D721Med (cell line): Measurements from ENCODE around the gene HIVEP1.

ENCODE experiments used
- DNase-seq: peaks from one replicate; pipeline ENCODE4 v3.0.0; 2011; ENCODE audit warnings: low spot score; ENCODE audit not compliant: insufficient read length
- FAIRE-seq: peaks from 2 replicates; lab custom pipeline; 2011; peaks lifted over from hg19 to GRCh38; lab: Jason Lieb, UNC
- TF ChIP-seq, protein P1 (sequence below): IDR thresholded peaks from 2 replicates; pipeline ENCODE4 v1.5.1; 2012; ENCODE audit warnings: mild to moderate bottlenecking, control low read depth; ENCODE audit not compliant: insufficient read depth; ENCODE audit errors: missing control alignments

The HIVEP1 gene

DNA sequence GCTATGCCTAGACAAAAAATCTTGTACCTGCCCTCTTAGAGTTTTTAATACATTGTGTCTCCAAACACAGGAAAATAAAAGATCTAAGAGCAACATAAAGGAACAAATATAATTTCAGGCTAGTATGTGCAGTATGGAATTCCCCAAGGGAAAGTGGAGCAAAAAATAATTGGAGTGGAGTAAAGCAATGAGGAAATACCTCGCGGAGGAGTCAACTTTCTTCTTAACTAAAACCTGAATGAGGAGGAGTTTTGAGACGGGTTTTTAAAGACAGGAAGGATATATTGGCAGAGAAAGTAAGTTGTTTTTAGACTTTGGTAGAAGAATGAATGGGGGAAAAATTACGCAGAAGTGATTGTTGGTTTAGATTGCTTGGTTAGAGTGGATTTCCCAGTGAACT is 14.0 kb downstream of the HIVEP1 start:
- FAIRE-seq: no peak
- TF ChIP-seq, protein P1, sequence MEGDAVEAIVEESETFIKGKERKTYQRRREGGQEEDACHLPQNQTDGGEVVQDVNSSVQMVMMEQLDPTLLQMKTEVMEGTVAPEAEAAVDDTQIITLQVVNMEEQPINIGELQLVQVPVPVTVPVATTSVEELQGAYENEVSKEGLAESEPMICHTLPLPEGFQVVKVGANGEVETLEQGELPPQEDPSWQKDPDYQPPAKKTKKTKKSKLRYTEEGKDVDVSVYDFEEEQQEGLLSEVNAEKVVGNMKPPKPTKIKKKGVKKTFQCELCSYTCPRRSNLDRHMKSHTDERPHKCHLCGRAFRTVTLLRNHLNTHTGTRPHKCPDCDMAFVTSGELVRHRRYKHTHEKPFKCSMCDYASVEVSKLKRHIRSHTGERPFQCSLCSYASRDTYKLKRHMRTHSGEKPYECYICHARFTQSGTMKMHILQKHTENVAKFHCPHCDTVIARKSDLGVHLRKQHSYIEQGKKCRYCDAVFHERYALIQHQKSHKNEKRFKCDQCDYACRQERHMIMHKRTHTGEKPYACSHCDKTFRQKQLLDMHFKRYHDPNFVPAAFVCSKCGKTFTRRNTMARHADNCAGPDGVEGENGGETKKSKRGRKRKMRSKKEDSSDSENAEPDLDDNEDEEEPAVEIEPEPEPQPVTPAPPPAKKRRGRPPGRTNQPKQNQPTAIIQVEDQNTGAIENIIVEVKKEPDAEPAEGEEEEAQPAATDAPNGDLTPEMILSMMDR: no peak
- no peak for DNase-seq

DNA sequence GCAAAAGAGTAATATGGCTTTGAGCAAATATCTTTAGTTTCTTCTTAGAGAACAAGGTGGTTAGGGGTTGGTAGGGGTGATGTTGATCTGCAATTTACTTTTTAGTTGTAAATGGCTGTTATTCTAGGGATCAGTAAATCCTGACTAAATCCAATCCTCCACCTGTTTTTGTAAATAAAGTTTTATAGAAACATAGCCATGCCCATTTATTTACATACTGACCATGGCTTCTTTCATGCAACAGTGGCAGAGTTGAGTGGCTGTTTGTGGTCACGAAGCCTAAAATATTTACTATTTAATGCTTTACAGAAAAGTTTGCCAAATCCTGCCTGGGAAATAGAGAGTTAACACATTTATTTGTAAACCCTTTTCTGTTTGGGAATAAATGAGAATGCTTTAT is 14.7 kb downstream of the HIVEP1 start:
- TF ChIP-seq, protein P1: no peak
- FAIRE-seq: no peak
- no peak for DNase-seq

DNA sequence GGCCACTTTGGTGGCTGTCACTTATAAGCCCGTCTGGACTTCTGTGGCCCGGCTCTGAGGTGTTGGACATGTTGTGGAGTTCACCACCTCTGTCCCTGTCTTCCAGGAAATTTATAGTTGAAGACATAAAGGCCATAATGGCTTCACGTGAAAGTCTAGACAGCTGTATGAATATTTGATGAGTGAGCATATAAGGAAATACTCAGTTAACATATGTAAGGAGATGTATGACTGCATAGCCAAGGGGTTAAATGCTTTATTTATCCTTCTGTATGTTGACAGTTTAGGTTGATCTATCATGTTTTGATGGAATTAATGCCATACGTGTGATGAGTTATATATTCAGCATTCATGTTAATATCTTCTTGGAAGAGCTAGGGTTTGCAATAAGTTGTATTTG is 16.1 kb downstream of the HIVEP1 start:
- no peak for FAIRE-seq
- DNase-seq: no peak
- TF ChIP-seq, protein P1: no peak

DNA sequence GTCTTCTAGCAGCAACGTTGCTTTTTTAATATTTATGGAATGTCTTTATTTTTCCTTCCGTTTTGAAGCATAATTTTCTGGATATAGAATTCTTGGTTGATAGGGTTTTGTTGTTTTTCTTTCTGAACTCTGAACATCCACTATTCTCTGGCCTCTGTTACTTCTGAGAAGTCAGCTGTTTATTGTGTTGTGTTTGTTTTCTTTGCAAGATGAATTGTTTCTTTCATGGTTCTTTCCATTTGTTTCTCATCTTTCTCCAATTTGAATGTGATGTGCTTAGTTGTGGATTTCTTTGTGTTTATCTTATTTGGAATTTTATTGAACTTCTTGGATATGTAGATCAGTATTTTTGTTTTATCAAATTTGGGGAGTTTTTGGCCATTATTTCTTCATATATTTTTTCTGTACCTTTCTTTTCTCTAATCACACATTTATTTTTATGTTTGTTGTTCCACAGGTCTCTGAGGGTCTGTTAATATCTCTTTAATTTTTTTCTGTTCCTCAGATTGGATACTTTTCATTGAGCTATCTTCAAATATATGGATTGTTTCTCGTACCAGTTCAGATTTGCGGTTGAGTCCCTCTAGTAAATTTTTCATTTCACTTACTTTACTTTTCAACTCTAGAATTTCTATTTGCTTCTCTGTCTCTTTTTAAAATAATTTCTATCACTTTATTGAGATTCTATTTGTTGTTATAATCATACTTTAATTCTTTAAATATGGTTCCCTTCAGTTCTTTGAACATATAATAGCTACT is 18.0 kb downstream of the HIVEP1 start:
- FAIRE-seq (no peak), DNase-seq (no peak)
- TF ChIP-seq, protein P1: no peak

DNA sequence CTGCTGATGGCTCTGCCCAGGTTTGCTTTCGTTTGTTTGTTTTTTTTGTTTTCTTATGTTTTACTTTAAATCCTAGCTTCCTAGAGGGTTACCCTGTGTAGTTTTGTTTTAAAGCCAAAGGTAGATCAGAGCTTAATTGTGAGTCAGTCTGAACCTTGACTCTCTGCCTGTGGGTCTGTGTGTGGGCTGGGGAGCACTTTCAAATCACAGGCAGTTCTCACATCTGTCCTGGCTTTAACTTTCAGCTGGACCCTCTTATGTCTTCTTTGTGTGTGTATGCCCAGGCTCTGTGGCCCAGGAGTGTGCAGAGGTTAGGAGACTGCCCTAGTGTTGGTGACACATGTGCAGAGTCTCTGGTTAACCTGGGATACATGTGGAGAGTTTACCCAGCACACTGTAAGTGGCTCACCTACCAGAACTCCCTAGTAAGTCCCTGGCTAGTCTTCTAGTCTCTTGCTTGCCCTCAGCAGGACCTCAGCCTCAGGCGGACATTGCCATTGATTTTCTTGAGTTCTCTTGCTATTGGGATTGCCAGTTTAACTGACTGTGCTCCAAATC is 19.0 kb downstream of the HIVEP1 start:
- TF ChIP-seq, protein P1: no peak
- DNase-seq (no peak), FAIRE-seq (no peak)

DNA sequence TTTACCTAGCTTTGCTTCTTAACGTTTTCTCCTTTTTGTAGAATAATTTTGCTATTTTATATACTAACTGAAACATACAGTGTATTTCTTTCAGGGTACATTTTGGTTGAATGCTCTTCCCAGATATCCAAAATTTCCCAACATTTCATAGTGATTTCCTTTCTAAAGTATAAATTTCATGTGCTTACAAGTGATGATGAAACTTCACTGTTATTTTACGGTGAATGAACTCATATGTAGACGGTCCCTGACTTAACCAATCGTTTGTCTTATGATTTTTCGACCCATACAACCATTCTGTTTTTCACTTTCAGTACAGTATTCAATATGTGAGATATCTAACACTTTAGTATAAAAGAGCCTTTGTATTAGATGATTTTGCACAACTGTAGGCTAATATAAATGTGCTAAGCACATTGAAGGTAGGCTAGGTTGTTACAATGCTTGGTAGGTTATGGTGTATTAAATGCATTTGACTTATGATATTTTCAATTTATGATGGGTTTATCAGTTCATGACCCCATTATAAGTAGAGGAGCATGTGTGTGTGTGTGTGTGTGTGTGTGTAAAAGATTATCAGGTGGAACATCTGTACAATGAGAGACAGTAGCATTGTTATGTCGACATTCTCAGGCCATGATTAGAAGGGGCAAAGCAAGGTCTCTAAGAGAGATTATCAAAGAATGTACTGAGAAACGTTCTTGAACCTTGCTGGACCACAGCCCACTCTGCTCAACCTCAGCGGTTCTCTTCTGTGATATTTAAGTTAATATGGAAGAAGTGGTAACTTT is 20.9 kb downstream of the HIVEP1 start:
- FAIRE-seq (no peak), DNase-seq (no peak)
- TF ChIP-seq, protein P1: no peak

DNA sequence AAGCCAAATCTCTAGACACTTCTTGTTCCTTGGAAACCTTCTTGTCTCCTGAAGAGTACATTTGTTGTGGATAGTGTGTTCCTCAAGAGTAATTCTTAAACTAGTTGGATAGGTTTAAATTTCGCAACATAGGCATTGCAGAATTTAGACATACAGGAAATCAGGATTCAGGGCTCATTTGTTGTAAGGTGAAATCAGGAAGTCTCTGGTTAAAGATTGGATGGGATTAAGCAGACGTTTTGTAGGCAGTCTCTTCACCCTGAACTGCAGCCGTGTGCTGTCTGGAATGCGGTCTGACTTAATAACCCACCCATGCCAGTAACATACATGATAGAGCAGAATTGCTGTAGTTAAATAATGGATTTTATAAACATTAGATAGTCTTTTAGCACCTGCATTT is 21.7 kb downstream of the HIVEP1 start:
- DNase-seq (no peak), FAIRE-seq (no peak)
- TF ChIP-seq, protein P1: no peak
